HepG2 (cell line): ENCODE measurements around the gene SYPL2. TPM values are rescaled to one million over a fixed set of nuclear protein-coding genes. Genes with fewer than 3 reads are reported as not detected.

Experiments
- ARID3A ChIP-seq: IDR thresholded peaks from 2 replicates; pipeline ENCODE4 v1.6.1; 2012; ENCODE audit warnings: low read depth, low read length, improper control_type of control experiment
- ATF4 ChIP-seq, 2 experiments: fragments of 450-650 bp in 1 of 2; sonication (generic) in 1 of 2; formaldehyde crosslinking; IDR thresholded peaks; 2 replicates each; pipeline versions ENCODE4 v1.5.0 to v1.8.0; 2020 to 2022; ENCODE audit warnings: mild to moderate bottlenecking in 1 of 2, missing genetic modification reagents in 1 of 2
- EEA1 ChIP-seq: sonication (generic); formaldehyde crosslinking; IDR thresholded peaks from 2 replicates; pipeline ENCODE4 v1.5.1; 2020; ENCODE audit warnings: mild to moderate bottlenecking, missing genetic modification reagents, borderline replicate concordance
- FOXJ3 ChIP-seq: sonication (generic); formaldehyde crosslinking; IDR thresholded peaks from 2 replicates; pipeline ENCODE4 v1.4.0; 2020; ENCODE audit warnings: missing genetic modification reagents, mild to moderate bottlenecking, borderline replicate concordance
- GATAD2A ChIP-seq: IDR thresholded peaks from 2 replicates; pipeline ENCODE4 v1.6.1; 2016
- JUN ChIP-seq: sonication (generic); formaldehyde crosslinking; IDR thresholded peaks from 2 replicates; pipeline ENCODE4 v1.4.0; 2020; ENCODE audit warnings: mild to moderate bottlenecking, missing genetic modification reagents
- MTA1 ChIP-seq: sonication (generic); formaldehyde crosslinking; IDR thresholded peaks from 2 replicates; pipeline ENCODE4 v1.4.0; 2020; ENCODE audit warnings: missing genetic modification reagents, mild to moderate bottlenecking, borderline replicate concordance
- RFXAP ChIP-seq: sonication (generic); formaldehyde crosslinking; IDR thresholded peaks from 2 replicates; pipeline ENCODE4 v1.4.0; 2020; ENCODE audit warnings: missing genetic modification reagents, borderline replicate concordance
- YY1 ChIP-seq: IDR thresholded peaks from 2 replicates; pipeline ENCODE4 v1.6.1; 2011; ENCODE audit warnings: low read length, low read depth, moderate library complexity, mild to moderate bottlenecking; ENCODE audit not compliant: insufficient read depth, insufficient replicate concordance
- ZBTB42 ChIP-seq: sonication (generic); formaldehyde crosslinking; IDR thresholded peaks from 2 replicates; pipeline ENCODE4 v1.5.0; 2020; ENCODE audit warnings: mild to moderate bottlenecking, missing genetic modification reagents
- ZNF12 ChIP-seq: sonication (generic); formaldehyde crosslinking; IDR thresholded peaks from 2 replicates; pipeline ENCODE4 v1.5.0; 2020; ENCODE audit warnings: missing genetic modification reagents
- ZNF317 ChIP-seq: sonication (generic); formaldehyde crosslinking; IDR thresholded peaks from 2 replicates; pipeline ENCODE4 v1.5.0; 2020; ENCODE audit warnings: mild to moderate bottlenecking, missing genetic modification reagents
- ZNF382 ChIP-seq: sonication (generic); formaldehyde crosslinking; IDR thresholded peaks from 2 replicates; pipeline ENCODE4 v1.5.0; 2020; ENCODE audit warnings: missing genetic modification reagents, mild to moderate bottlenecking, borderline replicate concordance
- ZNF468 ChIP-seq: sonication (generic); formaldehyde crosslinking; IDR thresholded peaks from 2 replicates; pipeline ENCODE4 v1.8.0; 2022; ENCODE audit warnings: mild to moderate bottlenecking, moderate library complexity, missing genetic modification reagents
- ZNF512B ChIP-seq: sonication (generic); formaldehyde crosslinking; IDR thresholded peaks from 2 replicates; pipeline ENCODE4 v1.5.1; 2020; ENCODE audit warnings: missing genetic modification reagents, mild to moderate bottlenecking, borderline replicate concordance
- ZNF646 ChIP-seq: sonication (generic); formaldehyde crosslinking; IDR thresholded peaks from 2 replicates; pipeline ENCODE4 v1.9.0; 2021; ENCODE audit warnings: mild to moderate bottlenecking, missing genetic modification reagents
- ZNF792 ChIP-seq: IDR thresholded peaks from 2 replicates; pipeline ENCODE4 v1.6.1; 2016
- polyA plus RNA-seq, 8 experiments: library from polyadenylated mRNA; depleted of rRNA in 3 of 8; stranded (reverse) in 7 of 8; unstranded in 1 of 8; fragments of >200 nt; fragmentation: Illumina TruSeq in 4 of 8; extraction: Trizol in 4 of 8; gene quantifications; 2 replicates each; pipeline versions ENCODE4 v1.2.1 to v1.2.3, GENCODE V29; 2011 to 2016; ENCODE audit warnings: low read depth in 4 of 8, missing spikeins in 1 of 8, mixed read lengths in 1 of 8; ENCODE audit not compliant: insufficient read depth in 1 of 8
- total RNA-seq, 5 experiments: library from RNA; depleted of rRNA; stranded (reverse); fragments of >200 nt; fragmentation: Illumina TruSeq; extraction: Trizol; gene quantifications; 2 replicates each; pipeline ENCODE4 v1.2.3, GENCODE V29; 2016; ENCODE audit warnings: low read depth in 1 of 5

Gene SYPL2
- total and polyA plus RNA-seq, 2 of the 13 experiments (the other 11 are each of a cell fraction or from before 2014, with no cell fraction given), result 0.17 to 0.24 TPM

- no peak for TF ChIP-seq ZNF646 (CRISPR knock-in tag)
- TF ChIP-seq ARID3A, result no peak
- TF ChIP-seq ZNF317 (CRISPR knock-in tag), result no peak
- no peak for TF ChIP-seq ZNF512B (CRISPR knock-in tag)
- TF ChIP-seq ZBTB42 (CRISPR knock-in tag), result no peak; the same call in 1 of the 2 replicates
- no peak for TF ChIP-seq EEA1 (CRISPR knock-in tag)
- TF ChIP-seq YY1, result no peak
- TF ChIP-seq ZNF12 (CRISPR knock-in tag), result no peak
- no peak for TF ChIP-seq RFXAP (CRISPR knock-in tag)
- TF ChIP-seq ATF4 (CRISPR knock-in tag; IDR thresholded peaks at IDR 0.05), result no peak
- no peak for TF ChIP-seq ZNF382 (CRISPR knock-in tag)
- no peak for TF ChIP-seq MTA1 (CRISPR knock-in tag)
- TF ChIP-seq FOXJ3 (CRISPR knock-in tag), result no peak
- TF ChIP-seq GATAD2A, result no peak
- no peak for TF ChIP-seq ZNF792 (CRISPR knock-in tag)
- TF ChIP-seq ZNF468 (CRISPR knock-in tag), result no peak
- TF ChIP-seq JUN (CRISPR knock-in tag), result no peak
These were observed 40.7 kb upstream of the SYPL2 start (continued) for GRCh38 chr1:109425391-109426280.
